HepG2 (cell line): ENCODE data around the gene COMMD1. TPM values are rescaled to one million over a fixed set of nuclear protein-coding genes. Genes with fewer than 3 reads are reported as not detected.

Experiments
- ATAC-seq: fragments of 200-7000 bp; cut with Tn5 transposase; 3 replicates; pipeline ENCODE4 v1.9.1; 2020; ENCODE audit warnings: mild to moderate bottlenecking, moderate library complexity
- BruUV-seq: library from RNA; stranded (reverse); fragments of 400-500 nt; replicated peaks from 2 replicates; lab custom pipeline; 2021; lab: Mats Ljungman, UMichigan
- CTCF ChIA-PET: fragments of 300-600 bp; formaldehyde crosslinking; extraction: SDS; loops from one replicate; lab custom pipeline; 2021; ENCODE audit warnings: low total read pairs, inconsistent platforms, low intra/inter-chr PET ratio; lab: Yijun Ruan, JAX
- POLR2A ChIA-PET: fragments of 350-600 bp; sonication (Branson Sonifier 250); formaldehyde crosslinking; loops from one replicate; lab custom pipeline; 2020; ENCODE audit warnings: antibody characterized with exemption, inconsistent platforms; lab: Yijun Ruan, JAX
- DNase-seq: peaks from one replicate; pipeline ENCODE4 v3.0.0-alpha.2; 2015; ENCODE audit warnings: low spot score
- FAIRE-seq: peaks from 3 replicates; lab custom pipeline; 2011; peaks lifted over from hg19 to GRCh38; lab: Jason Lieb, UNC
- H2AFZ ChIP-seq: one replicate; pipeline ENCODE4 v1.6.1; 2011; ENCODE audit warnings: low read length, inconsistent platforms
- H3K27ac ChIP-seq: fragments of 300-600 bp; 3 replicates; pipeline ENCODE4 v1.8.0; 2011; ENCODE audit warnings: mixed run types, mild to moderate bottlenecking, mixed read lengths, low read length, inconsistent platforms; ENCODE audit not compliant: insufficient read depth; ENCODE audit errors: extremely low read length
- H3K27me3 ChIP-seq, 2 experiments: fragments of 200-600 bp in 1 of 2; 2 replicates in 1 of 2; 3 replicates in 1 of 2; pipeline versions ENCODE4 v1.6.0 to v1.8.0; 2011; ENCODE audit warnings: low read length in 2 of 2, mild to moderate bottlenecking in 2 of 2, moderate library complexity in 2 of 2, inconsistent platforms in 1 of 2; ENCODE audit not compliant: insufficient read depth in 2 of 2, control insufficient read depth in 1 of 2
- H3K36me3 ChIP-seq, 2 experiments: fragments of 200-600 bp in 1 of 2; replicated peaks in 1 of 2; 2 replicates in 1 of 2; 3 replicates in 1 of 2; pipeline versions ENCODE4 v1.5.1 to v1.8.0; 2011; ENCODE audit warnings: low read length in 2 of 2, inconsistent platforms in 1 of 2; ENCODE audit not compliant: insufficient read depth in 2 of 2, control insufficient read depth in 1 of 2
- H3K4me1 ChIP-seq: 2 replicates; pipeline ENCODE4 v1.5.1; 2012; ENCODE audit warnings: low read length, inconsistent platforms; ENCODE audit not compliant: insufficient read depth
- H3K4me2 ChIP-seq: 2 replicates; pipeline ENCODE4 v1.6.0; 2011; ENCODE audit warnings: low read depth, low read length, inconsistent platforms
- H3K4me3 ChIP-seq, 3 experiments: fragments of 200-600 bp in 1 of 3; sonication (generic), shearing (Covaris generic) in 1 of 3; replicated peaks in 1 of 3; 2 replicates each; pipeline ENCODE4 v1.5.1; 2011 to 2016; ENCODE audit warnings: low read length in 3 of 3, inconsistent platforms in 2 of 3, low read depth in 2 of 3, mild to moderate bottlenecking in 2 of 3, control low read depth in 1 of 3, mixed read lengths in 1 of 3; ENCODE audit not compliant: insufficient read depth in 1 of 3
- H3K79me2 ChIP-seq: one replicate; pipeline ENCODE4 v1.6.1; 2011; ENCODE audit warnings: low read length, inconsistent platforms; ENCODE audit not compliant: insufficient read depth
- H3K9ac ChIP-seq: 2 replicates; pipeline ENCODE4 v1.6.0; 2011; ENCODE audit warnings: mild to moderate bottlenecking, low read depth, low read length, inconsistent platforms; ENCODE audit not compliant: insufficient read depth
- H3K9me3 ChIP-seq: 2 replicates; pipeline ENCODE4 v1.5.1; 2012; ENCODE audit warnings: mild to moderate bottlenecking, low read length
- H4K20me1 ChIP-seq: 2 replicates; pipeline ENCODE4 v1.6.0; 2011; ENCODE audit warnings: inconsistent platforms, mild to moderate bottlenecking, low read length, moderate library complexity; ENCODE audit not compliant: insufficient read depth
- GTF2F1 ChIP-seq: fragments of 150-350 bp; IDR thresholded peaks from 2 replicates; pipeline ENCODE4 v1.6.1; 2014; ENCODE audit warnings: low read length
- KLF16 ChIP-seq, 2 experiments: sonication (generic) in 1 of 2; formaldehyde crosslinking in 1 of 2; IDR thresholded peaks; 2 replicates each; pipeline versions ENCODE4 v1.6.1 to v1.8.0; 2016 to 2023; ENCODE audit warnings: missing genetic modification reagents in 2 of 2, missing compliant biosample characterization in 1 of 2
- MAFK ChIP-seq, 2 experiments: IDR thresholded peaks in 1 of 2; conservative IDR thresholded peaks in 1 of 2; 2 replicates each; pipeline ENCODE4 v1.6.1; 2011; ENCODE audit warnings: improper control_type of control experiment in 2 of 2, low read length in 2 of 2
- RELA ChIP-seq: sonication (generic); formaldehyde crosslinking; IDR thresholded peaks from 2 replicates; pipeline ENCODE4 v1.4.0; 2020; ENCODE audit warnings: missing genetic modification reagents
- ZBTB1 ChIP-seq: sonication (generic); formaldehyde crosslinking; IDR thresholded peaks from 2 replicates; pipeline ENCODE4 v1.4.0; 2020; ENCODE audit warnings: missing genetic modification reagents, borderline replicate concordance
- ZFAT ChIP-seq: sonication (generic); formaldehyde crosslinking; conservative IDR thresholded peaks from 2 replicates; pipeline ENCODE4 v1.8.1; 2023; ENCODE audit warnings: missing genetic modification reagents, inconsistent platforms
- ZNF136 ChIP-seq: sonication (generic); formaldehyde crosslinking; IDR thresholded peaks from 2 replicates; pipeline ENCODE4 v1.8.1; 2022; ENCODE audit warnings: low read depth, mild to moderate bottlenecking, moderate library complexity, missing genetic modification reagents
- ZNF296 ChIP-seq: sonication (generic); formaldehyde crosslinking; conservative IDR thresholded peaks from 2 replicates; pipeline ENCODE4 v1.5.0; 2020; ENCODE audit warnings: mild to moderate bottlenecking, missing genetic modification reagents
- ZNF556 ChIP-seq: sonication (generic); formaldehyde crosslinking; IDR thresholded peaks from 2 replicates; pipeline ENCODE4 v1.4.0; 2020; ENCODE audit warnings: mild to moderate bottlenecking, missing genetic modification reagents, borderline replicate concordance
- ZNF564 ChIP-seq: sonication (generic); formaldehyde crosslinking; IDR thresholded peaks from 2 replicates; pipeline ENCODE4 v1.8.1; 2023; ENCODE audit warnings: mild to moderate bottlenecking, missing genetic modification reagents
- ZNF619 ChIP-seq: sonication (generic); formaldehyde crosslinking; IDR thresholded peaks from 2 replicates; pipeline ENCODE4 v1.4.0; 2020; ENCODE audit warnings: mild to moderate bottlenecking, missing genetic modification reagents
- WGBS: methylation state at CpG from one replicate; pipeline ENCODE4 v1.1.6; 2017; ENCODE audit warnings: low lambda C conversion rate; 5-methylcytosine and 5-hydroxymethylcytosine counted together
- in situ Hi-C: cut with HindIII; loops from 2 replicates; pipeline ENCODE4 v1.10.0; 2017; ENCODE audit warnings: low pct_unique_long_range_greater_than_20kb; ENCODE audit not compliant: extremely low pct_ligation_motif_present
- intact Hi-C: fragments of 100-400 bp; cut with micrococcal nuclease; formaldehyde crosslinking; loops from one replicate; pipeline ENCODE4 v1.10.0; 2022; ENCODE audit not compliant: unreplicated experiment
- polyA plus RNA-seq, 8 experiments: library from polyadenylated mRNA; depleted of rRNA in 3 of 8; stranded (reverse) in 7 of 8; unstranded in 1 of 8; fragments of >200 nt; fragmentation: Illumina TruSeq in 4 of 8; extraction: Trizol in 4 of 8; gene quantifications; 2 replicates each; pipeline versions ENCODE4 v1.2.1 to v1.2.3, GENCODE V29; 2011 to 2016; ENCODE audit warnings: low read depth in 4 of 8, missing spikeins in 1 of 8, mixed read lengths in 1 of 8; ENCODE audit not compliant: insufficient read depth in 1 of 8
- total RNA-seq, 5 experiments: library from RNA; depleted of rRNA; stranded (reverse); fragments of >200 nt; fragmentation: Illumina TruSeq; extraction: Trizol; gene quantifications; 2 replicates each; pipeline ENCODE4 v1.2.3, GENCODE V29; 2016; ENCODE audit warnings: low read depth in 1 of 5
- TF ChIP-seq, protein P1 (sequence below): sonication (generic); formaldehyde crosslinking; IDR thresholded peaks from 2 replicates; pipeline ENCODE4 v1.9.0; 2021; ENCODE audit warnings: mild to moderate bottlenecking, missing genetic modification reagents
- TF ChIP-seq, protein P2 (sequence below): sonication (generic); formaldehyde crosslinking; IDR thresholded peaks from 2 replicates; pipeline ENCODE4 v1.4.0; 2020; ENCODE audit warnings: missing genetic modification reagents

COMMD1 gene
- total and polyA plus RNA-seq, 2 of the 13 experiments (the other 11 are each of a cell fraction or from before 2014, with no cell fraction given): 25.7 to 105 TPM

DNA sequence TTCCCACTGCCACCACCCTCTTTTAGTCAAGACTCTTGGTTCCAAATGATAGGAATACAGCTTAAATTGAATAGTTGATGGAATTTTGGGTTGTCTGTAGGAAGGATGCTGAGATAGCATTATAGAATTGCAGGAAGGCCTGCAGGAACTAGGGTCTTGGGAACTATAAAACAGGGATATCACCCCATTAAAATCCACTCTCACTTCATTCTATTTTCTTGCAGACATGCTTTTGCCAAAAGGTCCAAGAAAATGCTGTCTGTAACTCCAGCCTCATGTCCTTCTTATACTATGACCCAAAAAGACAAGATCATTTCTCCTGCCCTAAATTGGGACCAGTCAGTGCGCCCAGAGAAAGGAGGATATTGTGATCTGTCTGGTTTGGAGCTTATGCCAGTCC is 89.1 kb downstream of the COMMD1 start:
- H3K27ac ChIP-seq: no peak overlapping the region
- 87% methylated on average over 1 of the region's 1 CpG for WGBS
- H3K9me3 ChIP-seq: no peaks in the 10 kb centered on the region
- FAIRE-seq: no peak
- no peaks in the 10 kb centered on the region for H3K4me1 ChIP-seq
- no peaks in the 10 kb centered on the region for H4K20me1 ChIP-seq
- no peak overlapping the region for H3K4me3 ChIP-seq
- intact Hi-C loops (loop anchor here (5.0 to 10.0 kb wide), 2 partner anchors 77 to 200 kb away; partner anchors contain the start of gene B3GNT2), in situ Hi-C loops (loop anchor here (5.0 kb wide), 1 partner anchor 418 kb away; no protein-coding TSS in a partner anchor)
- no peaks in the 10 kb centered on the region for H3K36me3 ChIP-seq
- ChIA-PET POLR2A (no interaction called here), CTCF (interaction anchor here (2.2 kb wide), 1 partner anchor 417 kb away, joined by 11 read pairs; no protein-coding TSS in a partner anchor)
- H3K4me2 ChIP-seq: no peak overlapping the region
- TF ChIP-seq ZNF296 (CRISPR knock-in tag) (no peak), MAFK (conservative IDR thresholded peaks at IDR 0.05 in 1 of 2, IDR thresholded peaks at IDR 0.05 in 1 of 2; ENCODE audit: low read length in 2 of 2) (no peak), ZNF136 (CRISPR knock-in tag) (no peak), ZNF556 (CRISPR knock-in tag) (no peak), RELA (no peak), GTF2F1 (no peak), ZBTB1 (CRISPR knock-in tag) (no peak), ZNF564 (CRISPR knock-in tag) (no peak), KLF16 (CRISPR knock-in tag; IDR thresholded peaks at IDR 0.05) (no peak), ZNF619 (no peak), ZFAT (CRISPR knock-in tag) (no peak)
- TF ChIP-seq, protein P1, sequence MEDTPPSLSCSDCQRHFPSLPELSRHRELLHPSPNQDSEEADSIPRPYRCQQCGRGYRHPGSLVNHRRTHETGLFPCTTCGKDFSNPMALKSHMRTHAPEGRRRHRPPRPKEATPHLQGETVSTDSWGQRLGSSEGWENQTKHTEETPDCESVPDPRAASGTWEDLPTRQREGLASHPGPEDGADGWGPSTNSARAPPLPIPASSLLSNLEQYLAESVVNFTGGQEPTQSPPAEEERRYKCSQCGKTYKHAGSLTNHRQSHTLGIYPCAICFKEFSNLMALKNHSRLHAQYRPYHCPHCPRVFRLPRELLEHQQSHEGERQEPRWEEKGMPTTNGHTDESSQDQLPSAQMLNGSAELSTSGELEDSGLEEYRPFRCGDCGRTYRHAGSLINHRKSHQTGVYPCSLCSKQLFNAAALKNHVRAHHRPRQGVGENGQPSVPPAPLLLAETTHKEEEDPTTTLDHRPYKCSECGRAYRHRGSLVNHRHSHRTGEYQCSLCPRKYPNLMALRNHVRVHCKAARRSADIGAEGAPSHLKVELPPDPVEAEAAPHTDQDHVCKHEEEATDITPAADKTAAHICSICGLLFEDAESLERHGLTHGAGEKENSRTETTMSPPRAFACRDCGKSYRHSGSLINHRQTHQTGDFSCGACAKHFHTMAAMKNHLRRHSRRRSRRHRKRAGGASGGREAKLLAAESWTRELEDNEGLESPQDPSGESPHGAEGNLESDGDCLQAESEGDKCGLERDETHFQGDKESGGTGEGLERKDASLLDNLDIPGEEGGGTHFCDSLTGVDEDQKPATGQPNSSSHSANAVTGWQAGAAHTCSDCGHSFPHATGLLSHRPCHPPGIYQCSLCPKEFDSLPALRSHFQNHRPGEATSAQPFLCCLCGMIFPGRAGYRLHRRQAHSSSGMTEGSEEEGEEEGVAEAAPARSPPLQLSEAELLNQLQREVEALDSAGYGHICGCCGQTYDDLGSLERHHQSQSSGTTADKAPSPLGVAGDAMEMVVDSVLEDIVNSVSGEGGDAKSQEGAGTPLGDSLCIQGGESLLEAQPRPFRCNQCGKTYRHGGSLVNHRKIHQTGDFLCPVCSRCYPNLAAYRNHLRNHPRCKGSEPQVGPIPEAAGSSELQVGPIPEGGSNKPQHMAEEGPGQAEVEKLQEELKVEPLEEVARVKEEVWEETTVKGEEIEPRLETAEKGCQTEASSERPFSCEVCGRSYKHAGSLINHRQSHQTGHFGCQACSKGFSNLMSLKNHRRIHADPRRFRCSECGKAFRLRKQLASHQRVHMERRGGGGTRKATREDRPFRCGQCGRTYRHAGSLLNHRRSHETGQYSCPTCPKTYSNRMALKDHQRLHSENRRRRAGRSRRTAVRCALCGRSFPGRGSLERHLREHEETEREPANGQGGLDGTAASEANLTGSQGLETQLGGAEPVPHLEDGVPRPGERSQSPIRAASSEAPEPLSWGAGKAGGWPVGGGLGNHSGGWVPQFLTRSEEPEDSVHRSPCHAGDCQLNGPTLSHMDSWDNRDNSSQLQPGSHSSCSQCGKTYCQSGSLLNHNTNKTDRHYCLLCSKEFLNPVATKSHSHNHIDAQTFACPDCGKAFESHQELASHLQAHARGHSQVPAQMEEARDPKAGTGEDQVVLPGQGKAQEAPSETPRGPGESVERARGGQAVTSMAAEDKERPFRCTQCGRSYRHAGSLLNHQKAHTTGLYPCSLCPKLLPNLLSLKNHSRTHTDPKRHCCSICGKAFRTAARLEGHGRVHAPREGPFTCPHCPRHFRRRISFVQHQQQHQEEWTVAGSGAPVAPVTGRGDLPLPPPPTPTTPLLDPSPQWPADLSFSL (CRISPR knock-in tag): no peak
- TF ChIP-seq, protein P2, sequence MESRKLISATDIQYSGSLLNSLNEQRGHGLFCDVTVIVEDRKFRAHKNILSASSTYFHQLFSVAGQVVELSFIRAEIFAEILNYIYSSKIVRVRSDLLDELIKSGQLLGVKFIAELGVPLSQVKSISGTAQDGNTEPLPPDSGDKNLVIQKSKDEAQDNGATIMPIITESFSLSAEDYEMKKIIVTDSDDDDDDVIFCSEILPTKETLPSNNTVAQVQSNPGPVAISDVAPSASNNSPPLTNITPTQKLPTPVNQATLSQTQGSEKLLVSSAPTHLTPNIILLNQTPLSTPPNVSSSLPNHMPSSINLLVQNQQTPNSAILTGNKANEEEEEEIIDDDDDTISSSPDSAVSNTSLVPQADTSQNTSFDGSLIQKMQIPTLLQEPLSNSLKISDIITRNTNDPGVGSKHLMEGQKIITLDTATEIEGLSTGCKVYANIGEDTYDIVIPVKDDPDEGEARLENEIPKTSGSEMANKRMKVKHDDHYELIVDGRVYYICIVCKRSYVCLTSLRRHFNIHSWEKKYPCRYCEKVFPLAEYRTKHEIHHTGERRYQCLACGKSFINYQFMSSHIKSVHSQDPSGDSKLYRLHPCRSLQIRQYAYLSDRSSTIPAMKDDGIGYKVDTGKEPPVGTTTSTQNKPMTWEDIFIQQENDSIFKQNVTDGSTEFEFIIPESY: no peak
- no peak for DNase-seq
- H3K27me3 ChIP-seq: no peaks in the 10 kb centered on the region
- no peak overlapping the region for H3K9ac ChIP-seq
- ATAC-seq: no peak
- no peaks in the 10 kb centered on the region for H3K79me2 ChIP-seq
- no peak overlapping the region for H2AFZ ChIP-seq
- BruUV-seq: no TSS peak
